Glutamatergic neuron (in vitro differentiated cells): ENCODE results near the gene ZNF771. TPM values are rescaled to one million over a fixed set of nuclear protein-coding genes. Genes with fewer than 3 reads are reported as not detected.

Experiments used
- DNase-seq: peaks from one replicate; pipeline ENCODE4 v3.0.0; 2022
- H3K27ac Mint-ChIP-seq: one replicate; pipeline ENCODE4 v1.8.0; 2020; ENCODE audit warnings: mild to moderate bottlenecking, mixed read lengths, inconsistent platforms; ENCODE audit not compliant: unreplicated experiment
- H3K27me3 Mint-ChIP-seq: one replicate; pipeline ENCODE4 v1.8.0; 2020; ENCODE audit warnings: mild to moderate bottlenecking, moderate library complexity, mixed read lengths, inconsistent platforms; ENCODE audit not compliant: unreplicated experiment
- H3K36me3 Mint-ChIP-seq: one replicate; pipeline ENCODE4 v1.8.0; 2020; ENCODE audit warnings: mild to moderate bottlenecking, mixed read lengths, inconsistent platforms; ENCODE audit not compliant: unreplicated experiment
- H3K4me1 Mint-ChIP-seq: one replicate; pipeline ENCODE4 v1.8.0; 2020; ENCODE audit warnings: mild to moderate bottlenecking, low read depth, mixed read lengths, inconsistent platforms; ENCODE audit not compliant: unreplicated experiment
- H3K4me3 Mint-ChIP-seq: one replicate; pipeline ENCODE4 v1.8.0; 2020; ENCODE audit warnings: mild to moderate bottlenecking, mixed read lengths, inconsistent platforms; ENCODE audit not compliant: unreplicated experiment
- H3K9me3 Mint-ChIP-seq: one replicate; pipeline ENCODE4 v1.8.0; 2020; ENCODE audit warnings: mild to moderate bottlenecking, moderate library complexity, mixed read lengths, inconsistent platforms; ENCODE audit not compliant: unreplicated experiment
- CTCF ChIP-seq: fragments of 200-600 bp; sonication (generic); IDR thresholded peaks from one replicate; pipeline ENCODE4 v1.5.0; 2021; ENCODE audit not compliant: partially characterized antibody, unreplicated experiment
- total RNA-seq: library from RNA; stranded (reverse); fragmentation: NEBNext Ultra II Directional; extraction: Animal tissue kit (Norgen Biotek cat#: 25700); gene quantifications from one replicate; pipeline ENCODE4 v1.2.1, GENCODE V29; 2021; ENCODE audit not compliant: unreplicated experiment

ZNF771 gene
- total RNA-seq, 1 donor from 2014 or later: 7.8 TPM

GRCh38 chr16:30443631-30444030 lies 36.2 kb downstream of the ZNF771 start:
- peaks cover 12% of the 10 kb centered on the region for H3K36me3 Mint-ChIP-seq
- H3K27ac Mint-ChIP-seq: no peak overlapping the region
- peak overlapping the region; percentile 94 for H3K4me3 Mint-ChIP-seq
- TF ChIP-seq CTCF: no peak
- peaks cover 8% of the 10 kb centered on the region for H3K9me3 Mint-ChIP-seq
- H3K27me3 Mint-ChIP-seq: peaks cover 8% of the 10 kb centered on the region
- peaks cover 14% of the 10 kb centered on the region for H3K4me1 Mint-ChIP-seq
- no peak for DNase-seq

- peak overlapping the region; percentile 81 for H3K27ac Mint-ChIP-seq
- peaks cover 8% of the 10 kb centered on the region for H3K27me3 Mint-ChIP-seq
- TF ChIP-seq CTCF: no peak
- H3K4me3 Mint-ChIP-seq: peak overlapping the region; percentile 94
- no peak for DNase-seq
- peaks cover 14% of the 10 kb centered on the region for H3K4me1 Mint-ChIP-seq
- peaks cover 12% of the 10 kb centered on the region for H3K36me3 Mint-ChIP-seq
- peaks cover 8% of the 10 kb centered on the region for H3K9me3 Mint-ChIP-seq
These were observed 37.1 kb downstream of the ZNF771 start for GRCh38 chr16:30444231-30445148.

GRCh38 chr16:30445149-30445407 lies 37.7 kb downstream of the ZNF771 start:
- Mint-ChIP-seq H3K36me3 (peaks cover 12% of the 10 kb centered on the region), H3K4me3 (peak overlapping the region; percentile 94), H3K4me1 (peaks cover 14% of the 10 kb centered on the region), H3K27me3 (peaks cover 8% of the 10 kb centered on the region), H3K9me3 (peaks cover 8% of the 10 kb centered on the region), H3K27ac (peak overlapping the region; percentile 81)
- no peak for TF ChIP-seq CTCF
- DNase-seq: no peak

GRCh38 chr16:30445408-30446202 lies 38.2 kb downstream of the ZNF771 start, which contains the start of gene SEPHS2:
Gene SEPHS2, minus strand, starts transcription at chr16:30445874. Its CDS starts 147 bp downstream, at chr16:30445727.
- peak; percentile 94 for DNase-seq
- peaks cover 14% of the 10 kb centered on the region for H3K4me1 Mint-ChIP-seq
- H3K9me3 Mint-ChIP-seq: peaks cover 5% of the 10 kb centered on the region
- peak within 1 kb of the TSS; percentile 81 for H3K27ac Mint-ChIP-seq
- H3K27me3 Mint-ChIP-seq: peaks cover 8% of the 10 kb centered on the region
- no peak for TF ChIP-seq CTCF
- peaks cover 12% of the 10 kb centered on the region for H3K36me3 Mint-ChIP-seq
- H3K4me3 Mint-ChIP-seq: peak within 1 kb of the TSS; percentile 94

- H3K4me3 Mint-ChIP-seq: peak overlapping the region; percentile 91
- DNase-seq: no peak
- H3K4me1 Mint-ChIP-seq: peaks cover 14% of the 10 kb centered on the region
- H3K36me3 Mint-ChIP-seq: peaks cover 12% of the 10 kb centered on the region
- H3K27ac Mint-ChIP-seq: peak overlapping the region; percentile 79
- no peak for TF ChIP-seq CTCF
- peaks cover 4% of the 10 kb centered on the region for H3K9me3 Mint-ChIP-seq
- H3K27me3 Mint-ChIP-seq: peaks cover 8% of the 10 kb centered on the region
These were observed 38.8 kb downstream of the ZNF771 start for GRCh38 chr16:30446203-30446595.
